HAP-1 (cell line): Measurements from ENCODE around the gene CYP46A1.

Experiments used
- DNase-seq, 2 experiments: peaks; one replicate each; pipeline ENCODE4 v3.0.0-alpha.2; 2016 to 2020; ENCODE audit warnings: low spot score in 2 of 2
- H3K27me3 ChIP-seq: fragments of 250-450 bp; sonication (Bioruptor Pico); 2 replicates; pipeline ENCODE4 v1.5.1; 2020; ENCODE audit warnings: low read depth, mild to moderate bottlenecking, moderate library complexity
- H3K36me3 ChIP-seq: fragments of 250-450 bp; sonication (Bioruptor Pico); replicated peaks from 2 replicates; pipeline ENCODE4 v1.5.1; 2020; ENCODE audit warnings: mild to moderate bottlenecking
- H3K4me1 ChIP-seq: fragments of 250-450 bp; sonication (Bioruptor Pico); 2 replicates; pipeline ENCODE4 v1.5.1; 2020; ENCODE audit warnings: mild to moderate bottlenecking
- H3K4me3 ChIP-seq: fragments of 250-450 bp; sonication (Bioruptor Pico); 2 replicates; pipeline ENCODE4 v1.5.1; 2020; ENCODE audit warnings: mild to moderate bottlenecking, moderate library complexity
- H3K9me3 ChIP-seq: fragments of 250-450 bp; sonication (Bioruptor Pico); 2 replicates; pipeline ENCODE4 v1.5.1; 2020; ENCODE audit warnings: mild to moderate bottlenecking, moderate library complexity
- in situ Hi-C: fragments of 300-500 bp; cut with MboI; formaldehyde crosslinking; loops from 3 replicates; pipeline ENCODE4 v1.14.3; 2020; ENCODE audit warnings: low sequenced_read_pairs, inconsistent platforms, mixed read lengths

The CYP46A1 gene

DNA sequence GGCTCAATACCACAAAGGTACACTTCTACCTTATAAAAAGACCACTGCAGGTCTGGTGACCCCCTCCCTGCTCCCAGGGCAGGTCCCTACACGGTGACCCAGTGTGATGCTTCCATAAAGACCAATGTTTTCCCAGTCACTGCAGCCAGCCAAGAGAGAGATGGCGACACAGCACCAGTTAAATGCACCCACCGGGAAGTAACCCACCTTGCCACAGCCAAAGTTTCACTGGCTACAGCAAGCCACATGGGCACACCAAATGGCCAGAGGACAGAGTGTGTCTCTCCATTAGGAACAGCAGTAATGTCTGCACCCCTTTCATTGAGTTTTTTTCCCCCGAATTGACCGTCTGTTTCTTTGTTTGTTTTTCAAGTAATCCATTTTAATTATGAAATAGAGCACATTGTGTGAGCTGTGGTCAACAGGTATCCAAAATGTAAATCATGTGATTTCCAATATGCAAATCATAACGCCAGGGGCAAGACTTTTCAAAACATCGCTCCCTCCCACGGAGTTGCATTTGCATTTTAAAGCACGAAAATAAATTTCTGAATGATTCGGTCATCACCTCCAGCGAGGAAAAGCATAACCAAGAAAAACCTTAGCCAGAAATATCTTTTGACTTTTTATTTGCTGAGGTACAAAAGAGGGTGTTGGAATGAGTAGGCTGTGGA lies 60.2 kb downstream of the CYP46A1 start:
- Histone ChIP-seq H3K4me1 (peaks cover 17% of the 10 kb centered on the region), H3K4me3 (no peak overlapping the region), H3K27me3 (no peaks in the 10 kb centered on the region), H3K36me3 (no peaks in the 10 kb centered on the region), H3K9me3 (no peaks in the 10 kb centered on the region)
- peak; percentile 69 to 86 for DNase-seq
- in situ Hi-C loops, result loop anchor here (5.0 kb wide), 1 partner anchor 138 kb away; no protein-coding TSS in a partner anchor

DNA sequence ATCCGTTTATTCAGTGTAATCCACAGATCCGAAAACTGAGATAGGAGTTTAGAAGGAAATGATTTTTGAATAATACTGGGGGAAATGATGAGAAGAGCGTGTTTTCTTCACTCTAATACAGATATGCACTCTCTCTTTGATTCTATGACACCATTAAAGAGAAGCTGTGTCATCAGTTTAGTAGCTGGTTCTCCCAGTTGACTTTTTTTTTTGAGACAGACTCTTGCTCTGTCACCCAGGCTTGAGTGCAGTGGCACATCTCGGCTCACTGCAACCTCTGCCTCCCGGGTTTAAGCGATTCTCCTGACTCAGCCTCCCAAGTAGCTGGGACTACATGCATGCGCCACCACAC lies 60.8 kb downstream of the CYP46A1 start:
- Histone ChIP-seq H3K27me3 (peaks cover 3% of the 10 kb centered on the region; the same call in 1 of the 2 replicates), H3K4me1 (peaks cover 17% of the 10 kb centered on the region), H3K4me3 (no peak overlapping the region), H3K9me3 (no peaks in the 10 kb centered on the region), H3K36me3 (no peaks in the 10 kb centered on the region)
- DNase-seq, result no peak
- in situ Hi-C loops, result loop anchor here (5.0 kb wide), 1 partner anchor 137 kb away; no protein-coding TSS in a partner anchor

DNA sequence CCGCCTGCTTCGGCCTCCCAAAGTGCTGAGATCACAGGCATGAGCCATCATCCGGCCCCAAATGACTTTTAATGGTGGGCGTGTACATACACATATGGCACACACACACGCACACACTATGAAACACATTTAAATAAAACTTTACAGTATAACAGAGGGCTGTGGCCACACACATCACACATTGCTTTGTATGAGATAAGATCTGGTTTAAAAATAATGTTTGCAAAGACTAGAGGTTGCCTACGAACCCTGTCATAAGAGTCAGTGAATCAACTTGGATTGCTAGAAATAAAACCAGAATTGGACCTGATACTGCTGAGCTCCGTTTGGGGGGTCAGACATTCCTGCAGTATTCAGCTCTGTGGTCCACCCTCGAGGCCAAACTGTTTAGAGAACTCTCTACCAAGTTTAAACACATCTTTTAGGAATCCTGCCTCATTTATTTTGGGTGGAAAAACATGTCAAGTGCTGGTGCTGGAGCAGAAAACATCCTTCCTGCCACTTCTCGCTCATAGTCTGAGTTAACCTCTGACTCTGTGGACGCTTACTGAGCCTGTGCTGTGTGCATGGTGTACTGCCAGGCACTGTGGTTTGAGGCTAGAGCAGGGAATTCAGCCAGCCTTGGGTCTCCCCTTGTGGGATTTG lies 61.3 kb downstream of the CYP46A1 start:
- no peaks in the 10 kb centered on the region for H3K9me3 ChIP-seq
- in situ Hi-C loops, result no loop called here
- H3K27me3 ChIP-seq, result peaks cover 6% of the 10 kb centered on the region; the same call in 1 of the 2 replicates
- H3K36me3 ChIP-seq, result no peaks in the 10 kb centered on the region
- H3K4me3 ChIP-seq, result no peak overlapping the region
- no peak for DNase-seq
- peaks cover 17% of the 10 kb centered on the region for H3K4me1 ChIP-seq

DNA sequence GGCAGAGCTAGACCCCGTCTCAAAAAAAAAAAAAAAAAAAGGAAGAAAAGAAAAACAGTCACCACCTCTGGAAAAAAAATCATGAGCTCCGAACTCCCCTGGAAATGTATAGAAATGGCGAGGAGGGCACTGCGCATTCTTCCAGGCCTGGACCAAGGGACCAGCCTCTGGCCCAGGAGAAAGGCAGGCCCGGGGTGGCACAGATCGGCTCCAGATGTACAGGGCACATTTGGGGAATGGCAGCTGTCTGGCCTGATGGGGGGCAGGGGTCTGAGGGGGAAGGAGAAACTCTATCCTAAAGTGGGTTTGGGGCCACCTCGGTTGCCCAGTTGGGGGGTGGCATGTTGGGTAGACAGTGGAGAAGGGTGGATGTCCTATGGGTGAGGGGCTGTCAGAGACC lies 63.1 kb downstream of the CYP46A1 start:
- Histone ChIP-seq H3K4me3 (no peak overlapping the region), H3K27me3 (peaks cover 23% of the 10 kb centered on the region), H3K36me3 (no peaks in the 10 kb centered on the region), H3K9me3 (no peaks in the 10 kb centered on the region), H3K4me1 (peaks cover 17% of the 10 kb centered on the region)
- in situ Hi-C loops, result no loop called here
- DNase-seq, result no peak

DNA sequence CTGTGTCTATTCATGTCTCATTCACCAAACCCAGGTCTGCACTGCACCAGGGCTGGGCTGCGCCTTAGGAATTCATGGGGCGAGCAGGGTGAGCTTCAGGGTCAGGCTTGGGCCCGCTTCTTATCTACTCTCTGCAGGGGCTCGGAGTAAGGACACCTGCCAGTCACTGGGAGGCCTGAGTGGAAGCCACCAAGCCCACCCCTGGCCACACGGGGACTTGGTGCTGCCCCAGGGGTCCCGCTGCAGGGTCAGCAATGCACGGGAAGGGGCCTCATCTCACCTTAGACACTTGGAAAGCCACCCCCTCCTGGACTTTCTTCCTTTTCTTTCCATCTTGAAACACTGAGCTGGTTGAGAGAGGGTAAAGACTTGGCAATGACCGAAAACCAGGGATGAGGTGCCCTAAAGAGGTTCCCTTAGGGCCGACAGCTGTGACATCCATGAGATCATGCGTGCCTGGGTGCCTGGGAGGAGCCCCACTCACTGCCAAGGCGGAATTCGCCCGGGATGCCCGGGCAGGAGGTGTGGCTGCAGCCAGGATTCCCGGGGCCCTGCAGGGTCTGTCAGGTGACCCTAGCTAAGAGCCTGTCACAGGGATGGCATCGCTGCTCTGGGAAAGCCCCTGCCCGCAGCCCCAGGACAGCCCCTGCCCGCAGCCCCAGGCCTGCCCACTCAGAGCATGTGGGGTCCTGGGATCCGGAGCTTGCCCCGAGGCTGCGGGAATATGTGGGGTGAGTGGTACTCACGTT lies 63.7 kb downstream of the CYP46A1 start:
- no peaks in the 10 kb centered on the region for H3K9me3 ChIP-seq
- H3K4me1 ChIP-seq, result peaks cover 17% of the 10 kb centered on the region
- H3K4me3 ChIP-seq, result no peak overlapping the region
- H3K27me3 ChIP-seq, result peaks cover 29% of the 10 kb centered on the region
- DNase-seq, result no peak
- no peaks in the 10 kb centered on the region for H3K36me3 ChIP-seq
- in situ Hi-C loops, result no loop called here

DNA sequence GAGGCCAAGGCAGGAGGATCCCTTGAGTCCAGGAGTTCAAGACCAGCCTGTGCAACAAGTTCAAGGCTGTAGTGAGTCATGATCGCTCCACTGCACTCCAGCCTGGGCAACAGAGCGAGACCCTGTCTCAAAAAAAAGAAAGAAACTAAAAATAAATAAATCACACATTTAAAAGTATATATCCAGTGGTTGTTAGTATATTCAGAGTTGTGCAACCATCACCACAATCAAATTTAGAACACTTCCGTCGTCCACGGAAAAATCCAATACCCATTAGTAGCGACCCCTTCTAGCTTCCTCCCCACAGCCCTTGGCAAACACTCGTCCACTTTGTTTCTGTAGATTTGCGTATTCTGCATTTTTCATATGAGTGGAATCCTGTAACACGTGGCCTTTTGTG lies 64.4 kb downstream of the CYP46A1 start:
- Histone ChIP-seq H3K36me3 (no peaks in the 10 kb centered on the region), H3K27me3 (peaks cover 31% of the 10 kb centered on the region), H3K9me3 (no peaks in the 10 kb centered on the region), H3K4me3 (no peak overlapping the region), H3K4me1 (peaks cover 17% of the 10 kb centered on the region)
- in situ Hi-C loops, result no loop called here
- no peak for DNase-seq

DNA sequence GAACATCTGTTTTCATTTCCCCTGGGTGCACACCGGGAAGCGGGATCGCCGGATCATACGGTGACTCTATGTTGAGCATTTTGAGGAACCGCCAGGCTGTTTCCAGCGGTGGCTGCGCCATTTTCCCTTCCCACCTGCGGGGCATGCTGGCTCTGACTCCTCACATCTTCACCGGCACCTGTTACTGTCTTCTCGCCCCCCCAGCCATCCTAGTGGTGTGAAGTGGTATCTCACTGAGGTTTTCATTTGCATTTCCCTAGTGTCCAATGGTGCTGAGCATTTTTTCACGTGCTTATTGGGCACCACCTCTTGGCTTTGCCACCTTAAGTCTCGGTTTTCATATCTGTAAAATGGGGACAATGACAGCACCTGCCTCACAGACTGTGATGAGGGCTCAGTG lies 65.0 kb downstream of the CYP46A1 start:
- H3K4me1 ChIP-seq, result peaks cover 14% of the 10 kb centered on the region
- no peak for DNase-seq
- H3K4me3 ChIP-seq, result no peak overlapping the region
- no peaks in the 10 kb centered on the region for H3K36me3 ChIP-seq
- no peaks in the 10 kb centered on the region for H3K9me3 ChIP-seq
- in situ Hi-C loops, result no loop called here
- peaks cover 37% of the 10 kb centered on the region for H3K27me3 ChIP-seq

DNA sequence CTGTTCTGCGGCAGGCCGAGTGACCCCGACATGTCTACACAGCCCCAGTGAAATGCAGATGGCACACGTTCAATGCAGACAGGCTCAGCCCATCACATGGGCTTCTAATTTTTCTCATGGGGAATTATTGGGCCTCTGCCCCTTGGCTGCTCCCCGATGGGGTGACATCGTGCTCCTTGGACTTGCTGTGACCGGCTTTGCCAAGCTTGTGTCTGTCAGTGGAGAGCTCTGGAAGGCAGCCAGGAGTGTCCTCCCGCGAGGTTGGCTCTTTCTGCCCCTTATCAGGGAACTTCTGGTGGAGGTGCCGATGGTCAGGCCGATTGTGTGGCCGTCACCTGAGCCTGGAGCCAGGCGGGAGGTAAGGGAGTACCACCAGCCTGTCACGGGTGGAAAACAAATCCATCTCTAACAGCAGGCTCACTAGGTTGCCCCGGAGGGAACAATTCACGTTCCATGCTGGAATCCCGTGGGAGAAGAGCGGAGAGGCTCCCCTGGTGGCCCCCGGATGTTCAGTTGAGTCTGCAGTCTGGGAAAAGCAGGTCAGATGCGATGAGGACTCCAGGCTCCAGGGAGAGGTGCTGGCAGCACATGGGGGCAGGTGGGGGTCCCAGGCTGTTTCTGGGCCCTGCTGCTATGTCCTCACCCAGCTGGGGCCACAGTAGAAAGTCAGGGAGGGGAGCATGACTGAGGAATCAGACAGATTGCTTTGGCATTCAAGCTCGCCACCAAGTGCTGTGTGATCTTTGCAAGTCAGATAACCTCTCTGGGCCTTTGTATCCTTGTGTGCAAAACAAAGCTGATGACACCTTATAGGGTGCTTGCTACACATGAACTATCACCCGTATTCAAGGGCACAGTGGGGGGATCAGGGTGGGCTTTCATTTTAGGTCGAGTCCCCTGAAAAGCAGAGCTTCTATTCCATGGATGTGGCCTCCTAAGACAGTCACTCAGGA lies 65.9 kb downstream of the CYP46A1 start:
- H3K27me3 ChIP-seq, result peaks cover 38% of the 10 kb centered on the region
- H3K4me1 ChIP-seq, result peaks cover 8% of the 10 kb centered on the region
- no peaks in the 10 kb centered on the region for H3K36me3 ChIP-seq
- in situ Hi-C loops, result no loop called here
- no peak overlapping the region for H3K4me3 ChIP-seq
- H3K9me3 ChIP-seq, result no peaks in the 10 kb centered on the region
- DNase-seq, result no peak

DNA sequence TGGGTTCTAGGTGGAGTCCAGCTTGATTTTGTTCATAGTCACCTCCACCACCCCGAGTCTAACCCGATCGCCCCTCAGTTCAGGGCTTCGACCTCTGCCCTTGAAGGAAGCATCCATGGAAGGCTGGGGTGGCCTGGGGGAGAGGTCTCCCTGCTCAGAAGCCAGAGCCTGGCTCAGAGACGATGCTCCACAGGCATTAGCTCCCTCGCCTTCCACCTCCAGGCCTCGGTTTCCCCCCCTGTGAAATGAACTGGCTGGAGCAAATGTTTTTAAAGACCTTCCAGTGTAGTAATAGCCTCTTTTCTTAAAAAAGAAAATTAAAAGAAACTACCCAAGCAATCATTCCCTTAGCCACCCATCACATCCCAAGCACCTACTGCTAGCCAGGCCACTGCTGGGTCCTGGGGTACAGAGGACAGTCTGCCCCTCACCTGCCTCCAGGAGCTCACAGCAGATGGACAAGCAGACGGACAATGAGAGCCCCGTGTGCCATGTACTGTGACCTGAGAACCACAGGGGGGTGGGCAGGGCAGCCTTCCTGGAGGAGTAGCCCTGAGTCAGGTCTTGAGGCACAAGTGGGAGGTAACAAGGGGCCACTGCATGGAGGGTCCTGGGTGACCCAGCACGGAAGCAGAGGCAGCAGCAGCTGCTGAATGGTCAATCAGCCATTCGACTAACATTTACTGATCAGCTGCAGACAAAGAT lies 66.8 kb downstream of the CYP46A1 start:
- H3K4me1 ChIP-seq, result no peaks in the 10 kb centered on the region
- no peak overlapping the region for H3K4me3 ChIP-seq
- no peak for DNase-seq
- H3K9me3 ChIP-seq, result no peaks in the 10 kb centered on the region
- in situ Hi-C loops, result no loop called here
- peaks cover 38% of the 10 kb centered on the region for H3K27me3 ChIP-seq
- H3K36me3 ChIP-seq, result no peaks in the 10 kb centered on the region

DNA sequence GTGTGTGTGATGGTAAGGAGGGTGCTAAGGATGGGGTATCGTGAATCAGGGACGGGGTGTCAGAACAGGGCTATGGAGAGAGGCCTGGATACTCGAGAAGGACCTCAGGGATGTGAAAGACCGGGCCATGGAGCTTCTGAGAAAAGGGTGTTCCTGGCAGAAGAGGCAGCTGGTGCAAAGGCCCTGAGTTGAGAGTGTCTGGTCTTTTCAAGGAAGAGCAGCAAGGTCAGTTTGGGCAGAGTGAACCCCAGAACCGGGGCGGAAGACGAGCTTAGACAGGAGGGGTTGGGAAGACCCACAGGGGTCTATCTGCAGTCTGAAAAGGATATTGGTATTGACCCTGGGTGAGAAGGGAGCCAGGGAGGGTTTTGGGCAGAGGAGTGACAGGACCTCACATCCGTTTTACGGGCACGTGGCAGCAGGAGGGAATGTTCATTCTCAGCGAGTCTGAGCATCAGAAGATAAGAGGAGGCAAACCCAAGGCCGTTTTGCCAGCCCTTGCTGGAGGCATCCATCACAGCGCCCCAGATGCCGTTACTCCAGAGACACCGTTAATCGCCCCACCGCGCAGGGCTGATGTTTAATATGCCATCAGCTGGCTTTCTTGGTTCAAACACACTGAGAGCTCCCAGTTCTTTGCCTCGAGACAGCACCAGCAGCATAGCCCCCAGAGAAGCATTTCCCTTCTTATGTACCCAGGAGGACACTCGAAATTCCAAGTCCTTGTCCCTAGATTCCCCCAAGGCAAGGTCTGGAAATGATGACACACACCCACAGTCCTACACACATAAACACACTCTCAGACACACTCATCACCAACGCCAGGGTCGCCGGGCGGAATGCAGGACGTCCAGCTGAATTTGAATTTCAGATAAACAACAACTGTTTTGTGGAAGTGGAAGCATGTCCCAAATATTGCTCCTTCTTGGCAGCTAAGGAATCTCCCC lies 67.7 kb downstream of the CYP46A1 start:
- no peak for DNase-seq
- no peaks in the 10 kb centered on the region for H3K9me3 ChIP-seq
- no peak overlapping the region for H3K4me3 ChIP-seq
- in situ Hi-C loops, result no loop called here
- H3K36me3 ChIP-seq, result no peaks in the 10 kb centered on the region
- no peaks in the 10 kb centered on the region for H3K4me1 ChIP-seq
- peaks cover 38% of the 10 kb centered on the region for H3K27me3 ChIP-seq

DNA sequence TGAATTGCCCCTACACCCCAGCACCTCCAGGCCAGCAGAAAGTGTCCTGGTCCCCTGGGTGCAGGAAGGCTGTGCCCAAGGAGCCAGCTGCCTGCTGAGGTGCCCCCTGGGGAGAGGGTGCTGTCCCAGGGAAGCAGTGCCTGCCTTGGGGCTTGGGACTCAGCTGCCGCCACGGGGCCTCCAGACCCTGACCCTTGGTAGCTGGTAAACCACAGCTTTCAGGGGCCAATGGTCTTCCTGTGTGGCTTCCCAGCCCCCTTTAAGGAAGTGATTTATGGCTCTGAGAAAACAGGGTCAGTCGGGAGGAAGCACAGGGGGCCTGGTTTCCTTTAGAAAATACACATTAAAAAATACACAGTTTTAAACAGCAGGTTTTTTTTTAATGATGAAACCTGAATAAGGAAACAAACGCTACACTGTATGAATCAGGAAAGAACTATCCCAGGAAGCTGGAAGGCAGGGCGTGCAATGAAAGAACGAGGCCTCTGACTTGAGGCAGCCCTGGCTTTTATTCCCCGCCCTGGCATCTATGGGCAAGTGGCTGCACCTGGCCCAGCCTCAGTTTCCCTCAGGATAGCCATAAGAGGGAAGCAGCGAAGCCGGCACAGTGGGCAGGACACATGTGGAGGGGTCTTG lies 68.5 kb downstream of the CYP46A1 start:
- H3K4me3 ChIP-seq, result no peak overlapping the region
- no peaks in the 10 kb centered on the region for H3K4me1 ChIP-seq
- no peak for DNase-seq
- H3K36me3 ChIP-seq, result no peaks in the 10 kb centered on the region
- H3K9me3 ChIP-seq, result no peaks in the 10 kb centered on the region
- in situ Hi-C loops, result no loop called here
- H3K27me3 ChIP-seq, result peaks cover 38% of the 10 kb centered on the region
